H1 (cell line): ENCODE measurements around the gene NUPR1. TPM values are rescaled to one million over a fixed set of nuclear protein-coding genes. Genes with fewer than 3 reads are reported as not detected.

ENCODE experiments used
- CTCF ChIA-PET: fragments of 300-600 bp; sonication (Branson Sonifier 250); formaldehyde crosslinking; loops from one replicate; lab custom pipeline; 2021; ENCODE audit not compliant: partially characterized antibody; lab: Charles Lee
- POLR2A ChIA-PET: fragments of 300-600 bp; sonication (Branson Sonifier 250); formaldehyde crosslinking; loops from one replicate; lab custom pipeline; 2021; ENCODE audit warnings: inconsistent platforms; ENCODE audit not compliant: partially characterized antibody; lab: Charles Lee
- DNase-seq, 2 experiments: peaks; one replicate each; pipeline versions ENCODE4 v3.0.0 to v3.0.0-alpha.2; 2010 to 2022; ENCODE audit warnings: low spot score in 2 of 2, low read depth in 1 of 2, mixed read lengths in 1 of 2
- FAIRE-seq: peaks from 2 replicates; lab custom pipeline; 2011; peaks lifted over from hg19 to GRCh38; lab: Jason Lieb, UNC
- H2AFZ ChIP-seq: 2 replicates; pipeline ENCODE4 v1.8.1; 2012; ENCODE audit warnings: low read length, inconsistent platforms
- H2AK5ac ChIP-seq: 2 replicates; pipeline ENCODE4 v1.6.1; 2013; ENCODE audit warnings: low read depth, low read length
- H2BK120ac ChIP-seq: replicated peaks from 2 replicates; pipeline ENCODE3; 2013; ENCODE audit warnings: low read depth, low read length, inconsistent platforms
- H2BK12ac ChIP-seq: 2 replicates; pipeline ENCODE4 v1.6.1; 2013; ENCODE audit warnings: low read depth, low read length
- H2BK15ac ChIP-seq: 2 replicates; pipeline ENCODE4 v1.6.1; 2013; ENCODE audit warnings: low read length
- H2BK20ac ChIP-seq: 2 replicates; pipeline ENCODE4 v1.6.1; 2013; ENCODE audit warnings: low read length
- H2BK5ac ChIP-seq: 2 replicates; pipeline ENCODE4 v1.6.1; 2013; ENCODE audit warnings: low read depth, low read length
- H3K14ac ChIP-seq: 2 replicates; pipeline ENCODE4 v1.6.1; 2013; ENCODE audit warnings: inconsistent platforms; ENCODE audit not compliant: insufficient read length
- H3K18ac ChIP-seq: 2 replicates; pipeline ENCODE4 v1.6.1; 2013; ENCODE audit warnings: low read length; ENCODE audit errors: extremely low read depth
- H3K23ac ChIP-seq: 2 replicates; pipeline ENCODE4 v1.6.1; 2013; ENCODE audit warnings: inconsistent platforms; ENCODE audit not compliant: insufficient read length
- H3K23me2 ChIP-seq: 2 replicates; pipeline ENCODE4 v1.6.1; 2013; ENCODE audit warnings: low read depth, low read length
- H3K27ac ChIP-seq: 2 replicates; pipeline ENCODE4 v1.6.1; 2011; ENCODE audit warnings: low read depth, low read length, inconsistent platforms
- H3K27me3 ChIP-seq, 4 experiments: replicated peaks in 1 of 4; 1 replicate in 1 of 4; 2 replicates in 3 of 4; pipeline versions ENCODE4 v1.6.1 to v1.8.1; 2011 to 2013; ENCODE audit warnings: low read length in 3 of 4, mild to moderate bottlenecking in 3 of 4, inconsistent platforms in 2 of 4, mixed read lengths in 2 of 4, moderate library complexity in 1 of 4; ENCODE audit not compliant: control insufficient read depth in 3 of 4, insufficient read depth in 3 of 4; ENCODE audit errors: extremely low read depth in 1 of 4
- H3K36me3 ChIP-seq, 4 experiments: 2 replicates each; pipeline versions ENCODE4 v1.6.1 to v1.8.1; 2011 to 2013; ENCODE audit warnings: mild to moderate bottlenecking in 4 of 4, low read length in 3 of 4, moderate library complexity in 2 of 4, control low read depth in 1 of 4, inconsistent platforms in 1 of 4; ENCODE audit not compliant: insufficient read depth in 4 of 4, control insufficient read depth in 2 of 4
- H3K4ac ChIP-seq: replicated peaks from 2 replicates; pipeline ENCODE3; 2013; ENCODE audit warnings: low read length, low read depth, mixed read lengths, inconsistent platforms; ENCODE audit not compliant: insufficient read length
- H3K4me1 ChIP-seq, 4 experiments: replicated peaks in 1 of 4; 1 replicate in 1 of 4; 2 replicates in 3 of 4; pipeline versions ENCODE4 v1.6.1 to v1.8.1; 2011 to 2013; ENCODE audit warnings: low read length in 3 of 4, inconsistent platforms in 2 of 4, mixed read lengths in 1 of 4; ENCODE audit not compliant: insufficient read depth in 4 of 4, control insufficient read depth in 3 of 4
- H3K4me2 ChIP-seq, 2 experiments: 2 replicates each; pipeline versions ENCODE4 v1.6.1 to v1.8.1; 2011 to 2013; ENCODE audit warnings: low read depth in 2 of 2, low read length in 2 of 2, control low read depth in 1 of 2, inconsistent platforms in 1 of 2, mild to moderate bottlenecking in 1 of 2; ENCODE audit not compliant: insufficient read depth in 1 of 2
- H3K4me3 ChIP-seq, 4 experiments: fragments of 200-600, 300-600 bp in 1 of 4; sonication (generic), shearing (Covaris generic), sonication (Bioruptor Twin) in 1 of 4; 2 replicates each; pipeline versions ENCODE4 v1.5.1 to v1.8.1; 2011 to 2016; ENCODE audit warnings: low read length in 4 of 4, low read depth in 3 of 4, control low read depth in 2 of 4, inconsistent platforms in 2 of 4, mild to moderate bottlenecking in 2 of 4, mixed read lengths in 1 of 4, moderate library complexity in 1 of 4; ENCODE audit not compliant: insufficient read depth in 2 of 4; ENCODE audit errors: extremely low read depth in 1 of 4
- H3K56ac ChIP-seq: replicated peaks from 2 replicates; pipeline ENCODE3; 2013; ENCODE audit warnings: low read depth, mild to moderate bottlenecking, mixed read lengths, low read length, inconsistent platforms; ENCODE audit not compliant: insufficient read length
- H3K79me1 ChIP-seq: 2 replicates; pipeline ENCODE4 v1.6.1; 2013; ENCODE audit warnings: low read depth, low read length, control low read depth
- H3K79me2 ChIP-seq, 2 experiments: 2 replicates each; pipeline versions ENCODE4 v1.6.1 to v1.8.1; 2012 to 2013; ENCODE audit warnings: low read length in 2 of 2, mild to moderate bottlenecking in 2 of 2, inconsistent platforms in 1 of 2; ENCODE audit not compliant: insufficient read depth in 2 of 2, control insufficient read depth in 1 of 2
- H3K9ac ChIP-seq, 4 experiments: replicated peaks in 1 of 4; 1 replicate in 1 of 4; 2 replicates in 3 of 4; pipeline versions ENCODE4 v1.6.1 to v1.8.1; 2011 to 2013; ENCODE audit warnings: low read depth in 3 of 4, low read length in 3 of 4, control low read depth in 2 of 4, mild to moderate bottlenecking in 2 of 4, moderate library complexity in 2 of 4, inconsistent platforms in 1 of 4; ENCODE audit errors: extremely low read depth in 1 of 4
- H3K9me3 ChIP-seq, 2 experiments: 2 replicates each; pipeline versions ENCODE4 v1.6.1 to v1.8.1; 2012 to 2013; ENCODE audit warnings: mild to moderate bottlenecking in 2 of 2, moderate library complexity in 2 of 2, control low read depth in 1 of 2, inconsistent platforms in 1 of 2, low read depth in 1 of 2, low read length in 1 of 2, mixed read lengths in 1 of 2; ENCODE audit not compliant: insufficient read depth in 2 of 2
- H4K20me1 ChIP-seq, 2 experiments: replicated peaks in 1 of 2; 2 replicates each; pipeline versions ENCODE3 to v1.8.1; 2011 to 2013; ENCODE audit warnings: inconsistent platforms in 2 of 2, low read length in 2 of 2, mild to moderate bottlenecking in 1 of 2; ENCODE audit not compliant: insufficient read depth in 2 of 2, control insufficient read depth in 1 of 2
- H4K5ac ChIP-seq: 2 replicates; pipeline ENCODE4 v1.6.1; 2013; ENCODE audit warnings: low read length, low read depth, mixed read lengths, inconsistent platforms; ENCODE audit not compliant: insufficient read length
- H4K8ac ChIP-seq: 2 replicates; pipeline ENCODE4 v1.8.0; 2013; ENCODE audit warnings: mild to moderate bottlenecking, moderate library complexity, low read length, inconsistent platforms; ENCODE audit not compliant: insufficient read depth; ENCODE audit errors: extremely low read depth
- H4K91ac ChIP-seq: replicated peaks from 2 replicates; pipeline ENCODE3; 2013; ENCODE audit warnings: low read length, mixed read lengths, inconsistent platforms; ENCODE audit not compliant: insufficient read length
- BACH1 ChIP-seq: IDR thresholded peaks from 2 replicates; pipeline ENCODE4 v1.6.1; 2012; ENCODE audit warnings: low read length, improper control_type of control experiment
- CBX8 ChIP-seq: fragments of 300-800, 300-1000 bp; sonication (generic); IDR thresholded peaks from 2 replicates; pipeline ENCODE4 v1.7.1; 2016; ENCODE audit warnings: low read depth, low read length, borderline replicate concordance
- CREB1 ChIP-seq: IDR thresholded peaks from 2 replicates; pipeline ENCODE4 v1.6.1; 2012; ENCODE audit warnings: inconsistent platforms
- CTBP2 ChIP-seq: IDR thresholded peaks from 2 replicates; pipeline ENCODE4 v1.7.0; 2011; ENCODE audit warnings: borderline replicate concordance, mild to moderate bottlenecking, moderate library complexity, mixed read lengths, low read length; ENCODE audit not compliant: insufficient read depth, insufficient read length
- JUN ChIP-seq: IDR thresholded peaks from 2 replicates; pipeline ENCODE4 v1.6.1; 2011; ENCODE audit warnings: low read depth, mild to moderate bottlenecking, improper control_type of control experiment, low read length
- KDM4A ChIP-seq: IDR thresholded peaks from one replicate; pipeline ENCODE4 v1.7.1; 2012; ENCODE audit warnings: low read depth, mild to moderate bottlenecking, moderate library complexity, low read length, inconsistent platforms; ENCODE audit not compliant: severe bottlenecking
- MAFK ChIP-seq: IDR thresholded peaks from 2 replicates; pipeline ENCODE4 v1.6.1; 2012; ENCODE audit warnings: low read depth, mild to moderate bottlenecking, improper control_type of control experiment, low read length
- PHF8 ChIP-seq: fragments of 200-600 bp; sonication (generic); conservative IDR thresholded peaks from 2 replicates; pipeline ENCODE4 v1.7.1; 2012; ENCODE audit warnings: low read depth, mild to moderate bottlenecking, inconsistent platforms, low read length, moderate library complexity
- RFX5 ChIP-seq: IDR thresholded peaks from 2 replicates; pipeline ENCODE4 v1.6.1; 2011; ENCODE audit warnings: low read depth, low read length, improper control_type of control experiment, borderline replicate concordance
- RXRA ChIP-seq: IDR thresholded peaks from 2 replicates; pipeline ENCODE4 v1.6.1; 2011; ENCODE audit warnings: low read depth, mild to moderate bottlenecking, low read length, moderate library complexity; ENCODE audit not compliant: insufficient read depth
- SP4 ChIP-seq: IDR thresholded peaks from 2 replicates; pipeline ENCODE4 v1.6.1; 2012; ENCODE audit warnings: low read length, inconsistent platforms
- ZNF274 ChIP-seq: IDR thresholded peaks from 2 replicates; pipeline ENCODE4 v1.7.0; 2012; ENCODE audit warnings: low read length, borderline replicate concordance; ENCODE audit errors: extremely low read depth
- WGBS, 2 experiments: shearing (Covaris generic) in 1 of 2; methylation state at CpG; one replicate each; pipeline versions ENCODE4 v1.1.6 to v1.1.7; 2013 to 2015; ENCODE audit warnings: low lambda C conversion rate in 2 of 2, mixed read lengths in 2 of 2, inconsistent platforms in 1 of 2, low coverage in 1 of 2, missing lambda C conversion rate in 1 of 2; ENCODE audit not compliant: insufficient replicate concordance in 2 of 2, insufficient coverage in 1 of 2, insufficient read length in 1 of 2; ENCODE audit errors: extremely low coverage in 1 of 2, missing lambda C conversion rate in 1 of 2; 5-methylcytosine and 5-hydroxymethylcytosine counted together
- polyA plus RNA-seq, 7 experiments: library from polyadenylated mRNA; depleted of rRNA in 3 of 7; stranded (reverse) in 5 of 7; unstranded in 2 of 7; fragments of >200 nt in 5 of 7; fragments of 200-250 nt in 2 of 7; gene quantifications; 1 replicate in 5 of 7; 2 replicates in 1 of 7; 4 replicates in 1 of 7; pipeline versions ENCODE4 v1.2.1 to v1.2.3, GENCODE V29; 2011 to 2013; ENCODE audit warnings: missing spikeins in 2 of 7, mixed read lengths in 2 of 7
- total RNA-seq: library from RNA; stranded (reverse); fragmentation: NEBNext Ultra II Directional; extraction: Animal tissue kit (Norgen Biotek cat#: 25700); gene quantifications from 2 replicates; pipeline ENCODE4 v1.2.1, GENCODE V29; 2021

Gene NUPR1
- total and polyA plus RNA-seq, 2 of the 8 experiments (the other 6 are each of a cell fraction or from before 2014, with no cell fraction given), result 0.17 to 0.20 TPM

GRCh38 chr16:28548306-28548802, 9.6 kb upstream of the NUPR1 start:
- Histone ChIP-seq H4K8ac (peak overlapping the region; percentile 68; the same call in 1 of the 2 replicates), H2BK20ac (no peak overlapping the region), H2BK5ac (no peak overlapping the region), H2BK12ac (no peak overlapping the region), H4K91ac (no peak overlapping the region), H4K5ac (no peak overlapping the region), H3K23me2 (no peaks in the 10 kb centered on the region; the same call in 1 of the 2 replicates), H3K56ac (no peak overlapping the region), H3K27ac (no peak overlapping the region), H3K9me3 (no peaks in the 10 kb centered on the region), H3K79me2 (no peaks in the 10 kb centered on the region), H3K4me2 (no peak overlapping the region), H3K18ac (no peak overlapping the region), H2AK5ac (no peak overlapping the region), H3K36me3 (no peaks in the 10 kb centered on the region), H2BK15ac (no peak overlapping the region), H3K9ac (no peak overlapping the region), H3K27me3 (no peaks in the 10 kb centered on the region), H3K14ac (no peak overlapping the region), H3K23ac (no peak overlapping the region), H3K4ac (no peak overlapping the region), H3K4me1 (no peaks in the 10 kb centered on the region), H2AFZ (no peak overlapping the region), H2BK120ac (no peak overlapping the region), H3K79me1 (no peaks in the 10 kb centered on the region), H3K4me3 (no peak overlapping the region), H4K20me1 (no peaks in the 10 kb centered on the region)
- CTCF ChIA-PET, result interaction anchor here (0.7 kb wide), 2 partner anchors 37 to 46 kb away, joined by 3 to 4 read pairs; no protein-coding TSS in a partner anchor
- FAIRE-seq, result no peak
- WGBS, 2 experiments, result 91% methylated on average over 14 of the region's 14 CpGs; no CpG with 5 or more reads in 1 of the 2 experiments
- no peak for DNase-seq
- POLR2A ChIA-PET, result no interaction called here
- no peak for TF ChIP-seq BACH1
- no peak for TF ChIP-seq RXRA
- no peak for TF ChIP-seq CTBP2
- no peak for TF ChIP-seq PHF8
- TF ChIP-seq RFX5, result no peak
- no peak for TF ChIP-seq ZNF274
- no peak for TF ChIP-seq CREB1
- no peak for TF ChIP-seq JUN
- no peak for TF ChIP-seq CBX8
- no peak for TF ChIP-seq MAFK
- no peak for TF ChIP-seq KDM4A
- TF ChIP-seq SP4, result no peak
